IPS DF 6.9 (cell line): ENCODE data around the gene CNPY4.

Experiments
- DNase-seq: peaks from one replicate; pipeline ENCODE4 v3.0.0-alpha.2; 2013; ENCODE audit warnings: low read depth, low spot score
- H3K27ac ChIP-seq: one replicate; pipeline ENCODE4 v1.5.1; 2013; ENCODE audit warnings: low read length, control low read depth
- H3K27me3 ChIP-seq: 2 replicates; pipeline ENCODE4 v1.6.1; 2013; ENCODE audit warnings: mild to moderate bottlenecking, low read length; ENCODE audit not compliant: control insufficient read depth, insufficient read depth
- H3K36me3 ChIP-seq: 2 replicates; pipeline ENCODE4 v1.6.1; 2013; ENCODE audit warnings: low read length; ENCODE audit not compliant: control insufficient read depth, insufficient read depth
- H3K4me1 ChIP-seq: 2 replicates; pipeline ENCODE4 v1.6.1; 2013; ENCODE audit warnings: low read length; ENCODE audit not compliant: control insufficient read depth, insufficient read depth
- H3K4me3 ChIP-seq: 2 replicates; pipeline ENCODE4 v1.5.1; 2013; ENCODE audit warnings: mild to moderate bottlenecking, low read length
- H3K9me3 ChIP-seq: 2 replicates; pipeline ENCODE4 v1.6.1; 2013; ENCODE audit warnings: low read length, inconsistent platforms; ENCODE audit not compliant: control insufficient read depth, insufficient read depth
- WGBS: extraction: QIAGEN DNeasy Blood & Tissue Kit; methylation state at CpG from one replicate; pipeline ENCODE4 v1.1.7; 2013; ENCODE audit warnings: mixed read lengths, missing lambda C conversion rate; ENCODE audit not compliant: insufficient read length, insufficient coverage; 5-methylcytosine and 5-hydroxymethylcytosine counted together

The CNPY4 gene

GRCh38 chr7:100148559-100149328 lies 29.3 kb downstream of the CNPY4 start, which contains the start of gene LAMTOR4:
TSS of gene LAMTOR4 (plus strand) at chr7:100148918. CDS start at chr7:100148973, 55 bp downstream.
- peak; percentile 98 for DNase-seq
- H3K4me3 ChIP-seq = peak within 1 kb of the TSS; percentile 96
- H3K27ac ChIP-seq = no peak within 1 kb of the TSS
- no peaks in the 10 kb centered on the region for H3K27me3 ChIP-seq
- no peaks in the 10 kb centered on the region for H3K4me1 ChIP-seq
- H3K9me3 ChIP-seq = no peaks in the 10 kb centered on the region
- no CpG with 5 or more reads among the region's 46 CpGs for WGBS
- 0 out of 2 replicates have a peak, but pooled peaks cover 3% of the 10 kb centered on the region for H3K36me3 ChIP-seq

- Histone ChIP-seq H3K36me3 (peaks cover 27% of the 10 kb centered on the region), H3K27me3 (no peaks in the 10 kb centered on the region), H3K9me3 (no peaks in the 10 kb centered on the region), H3K4me3 (no peak overlapping the region), H3K4me1 (no peaks in the 10 kb centered on the region; the same call in none of the 2 replicates), H3K27ac (no peak overlapping the region)
- no peak for DNase-seq
Observed at GRCh38 chr7:100152404-100152803, 33.0 kb downstream of the CNPY4 start.

- Histone ChIP-seq H3K36me3 (peaks cover 27% of the 10 kb centered on the region), H3K27ac (no peak overlapping the region), H3K4me3 (no peak overlapping the region), H3K9me3 (no peaks in the 10 kb centered on the region), H3K4me1 (no peaks in the 10 kb centered on the region; the same call in none of the 2 replicates), H3K27me3 (no peaks in the 10 kb centered on the region)
- no CpG with 5 or more reads among the region's 18 CpGs for WGBS
- DNase-seq = no peak
Observed at GRCh38 chr7:100152937-100153666, 33.7 kb downstream of the CNPY4 start.

GRCh38 chr7:100153708-100154535 lies 34.5 kb downstream of the CNPY4 start:
- Histone ChIP-seq H3K4me3 (no peak overlapping the region), H3K27me3 (no peaks in the 10 kb centered on the region), H3K9me3 (no peaks in the 10 kb centered on the region), H3K36me3 (peaks cover 27% of the 10 kb centered on the region), H3K27ac (no peak overlapping the region), H3K4me1 (no peaks in the 10 kb centered on the region; the same call in none of the 2 replicates)
- no peak for DNase-seq
- WGBS = no CpG with 5 or more reads among the region's 16 CpGs

GRCh38 chr7:100154651-100155491 lies 35.4 kb downstream of the CNPY4 start:
- H3K27me3 ChIP-seq = no peaks in the 10 kb centered on the region
- WGBS = no CpG with 5 or more reads among the region's 30 CpGs
- H3K4me1 ChIP-seq = no peaks in the 10 kb centered on the region; the same call in none of the 2 replicates
- no peak overlapping the region for H3K4me3 ChIP-seq
- peaks cover 27% of the 10 kb centered on the region for H3K36me3 ChIP-seq
- H3K27ac ChIP-seq = no peak overlapping the region
- DNase-seq = no peak
- no peaks in the 10 kb centered on the region for H3K9me3 ChIP-seq

- WGBS = no CpG with 5 or more reads among the region's 20 CpGs
- no peak for DNase-seq
- Histone ChIP-seq H3K4me1 (no peaks in the 10 kb centered on the region; the same call in none of the 2 replicates), H3K27ac (no peak overlapping the region), H3K4me3 (no peak overlapping the region), H3K36me3 (peaks cover 27% of the 10 kb centered on the region), H3K27me3 (no peaks in the 10 kb centered on the region), H3K9me3 (no peaks in the 10 kb centered on the region)
Observed at GRCh38 chr7:100155553-100156317, 36.3 kb downstream of the CNPY4 start.

- H3K27me3 ChIP-seq = no peaks in the 10 kb centered on the region
- no peaks in the 10 kb centered on the region; the same call in none of the 2 replicates for H3K4me1 ChIP-seq
- no peak for DNase-seq
- no peak overlapping the region for H3K27ac ChIP-seq
- no CpG with 5 or more reads among the region's 16 CpGs for WGBS
- no peaks in the 10 kb centered on the region for H3K9me3 ChIP-seq
- no peak overlapping the region for H3K4me3 ChIP-seq
- H3K36me3 ChIP-seq = peaks cover 27% of the 10 kb centered on the region
Observed at GRCh38 chr7:100156331-100157068, 37.1 kb downstream of the CNPY4 start.

GRCh38 chr7:100157069-100157333 lies 37.6 kb downstream of the CNPY4 start:
- no peak overlapping the region for H3K4me3 ChIP-seq

More at GRCh38 chr7:100157069-100157333, 37.6 kb downstream of the CNPY4 start:
- H3K4me1 ChIP-seq = no peaks in the 10 kb centered on the region; the same call in none of the 2 replicates
- peaks cover 27% of the 10 kb centered on the region for H3K36me3 ChIP-seq
- H3K27ac ChIP-seq = no peak overlapping the region
- no peaks in the 10 kb centered on the region for H3K27me3 ChIP-seq
- H3K9me3 ChIP-seq = no peaks in the 10 kb centered on the region
- no peak for DNase-seq
- WGBS = no CpG with 5 or more reads among the region's 5 CpGs
